Testis (tissue), 2 donors: Measurements from ENCODE around the gene PRTFDC1.

Experiments
- CTCF ChIP-seq, 3 experiments: fragments of 450-650 bp in 2 of 3; fragments of 200-600 bp in 1 of 3; sonication (generic) in 1 of 3; IDR thresholded peaks; one replicate each; pipeline ENCODE4 v1.5.1; 2016 to 2019; ENCODE audit warnings: antibody characterized with exemption in 3 of 3, mild to moderate bottlenecking in 2 of 3, moderate library complexity in 1 of 3
- POLR2A ChIP-seq: fragments of 450-650 bp; IDR thresholded peaks from one replicate; pipeline ENCODE4 v1.6.1; 2017; ENCODE audit warnings: antibody characterized with exemption, mild to moderate bottlenecking, moderate library complexity

- TF ChIP-seq CTCF (IDR thresholded peaks at IDR 0.05) (no peak), POLR2A (no peak)
Observed at GRCh38 chr10:24947304-24948097, 4.9 kb downstream of the PRTFDC1 start.
